GM18907 (cell line): ENCODE measurements around the gene FSTL3.

Source experiments
- ATAC-seq: cut with Tn5 transposase; IDR thresholded peaks from one replicate; pipeline ENCODE4 v1.9.1; 2021; ENCODE audit warnings: mild to moderate bottlenecking, moderate library complexity; ENCODE audit not compliant: unreplicated experiment

FSTL3 gene

GRCh38 chr19:732148-733069 lies 56.2 kb downstream of the FSTL3 start:
- ATAC-seq: no peak
